ENCODE data around the gene DDX17.

DDX17 gene

DNA sequence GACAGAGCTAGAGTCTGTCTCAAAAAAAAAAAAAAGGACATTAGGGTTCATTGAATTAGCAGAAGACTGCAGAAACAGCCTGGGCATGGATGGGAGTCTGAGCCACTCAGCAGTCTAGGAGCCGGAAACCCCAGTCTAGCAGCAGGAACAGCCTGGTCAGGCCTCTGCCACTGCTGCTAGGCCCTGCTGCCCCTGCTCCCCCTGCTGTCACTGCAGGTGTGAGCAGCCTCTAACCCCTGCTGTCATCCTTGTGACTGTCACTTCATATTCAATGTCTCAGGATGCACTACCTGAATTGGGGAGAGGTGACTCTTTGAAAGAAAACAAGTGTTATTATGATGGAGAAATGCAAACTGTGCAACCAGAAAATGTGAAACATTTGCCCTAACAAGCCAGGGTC, 7.0 kb upstream of the DDX17 start:
- H3K4me1 ChIP-seq: no peaks in the 10 kb centered on the region
- H3K36me3 ChIP-seq: no peaks in the 10 kb centered on the region
- DNase-seq: no peak
- no peak overlapping the region for H3K4me3 ChIP-seq
- no peaks in the 10 kb centered on the region for H3K27me3 ChIP-seq
- TF ChIP-seq, protein P1, sequence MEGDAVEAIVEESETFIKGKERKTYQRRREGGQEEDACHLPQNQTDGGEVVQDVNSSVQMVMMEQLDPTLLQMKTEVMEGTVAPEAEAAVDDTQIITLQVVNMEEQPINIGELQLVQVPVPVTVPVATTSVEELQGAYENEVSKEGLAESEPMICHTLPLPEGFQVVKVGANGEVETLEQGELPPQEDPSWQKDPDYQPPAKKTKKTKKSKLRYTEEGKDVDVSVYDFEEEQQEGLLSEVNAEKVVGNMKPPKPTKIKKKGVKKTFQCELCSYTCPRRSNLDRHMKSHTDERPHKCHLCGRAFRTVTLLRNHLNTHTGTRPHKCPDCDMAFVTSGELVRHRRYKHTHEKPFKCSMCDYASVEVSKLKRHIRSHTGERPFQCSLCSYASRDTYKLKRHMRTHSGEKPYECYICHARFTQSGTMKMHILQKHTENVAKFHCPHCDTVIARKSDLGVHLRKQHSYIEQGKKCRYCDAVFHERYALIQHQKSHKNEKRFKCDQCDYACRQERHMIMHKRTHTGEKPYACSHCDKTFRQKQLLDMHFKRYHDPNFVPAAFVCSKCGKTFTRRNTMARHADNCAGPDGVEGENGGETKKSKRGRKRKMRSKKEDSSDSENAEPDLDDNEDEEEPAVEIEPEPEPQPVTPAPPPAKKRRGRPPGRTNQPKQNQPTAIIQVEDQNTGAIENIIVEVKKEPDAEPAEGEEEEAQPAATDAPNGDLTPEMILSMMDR (IDR thresholded peaks at IDR 0.05): no peak
- H3K9me3 ChIP-seq: no peaks in the 10 kb centered on the region
- intact Hi-C loops (cut with DNase I; ENCODE audit: low total_unique reads): no loop called here
- H3K27ac ChIP-seq: no peak overlapping the region

DNA sequence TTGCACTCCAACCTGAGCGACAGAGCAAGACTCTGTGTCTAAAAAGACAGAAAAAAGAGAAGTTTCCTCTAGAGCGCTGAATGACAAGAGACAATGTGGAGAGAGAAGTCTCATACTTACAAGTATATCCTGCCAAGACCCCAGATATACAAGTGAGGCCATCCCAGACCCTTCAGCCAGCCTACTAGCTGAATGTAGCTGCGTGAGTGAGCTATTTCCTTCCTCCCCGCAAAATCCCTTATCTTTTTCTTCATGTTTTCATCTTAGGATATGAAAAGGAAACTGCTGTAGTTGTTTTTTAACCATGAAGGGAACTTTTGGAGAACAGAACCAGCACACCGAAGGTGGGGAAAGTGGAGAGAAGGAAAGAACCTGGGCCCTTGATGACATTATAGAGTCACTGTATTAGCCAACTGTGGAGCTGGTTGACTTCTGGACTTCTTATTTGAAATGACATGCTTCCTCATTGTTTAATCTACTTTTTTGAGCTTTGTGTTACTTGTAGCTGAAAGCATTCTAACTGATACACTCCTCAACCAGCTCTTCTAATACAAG, 4.4 kb upstream of the DDX17 start:
- Histone ChIP-seq H3K9me3 (no peaks in the 10 kb centered on the region), H3K4me3 (no peak overlapping the region), H3K36me3 (no peaks in the 10 kb centered on the region), H3K27me3 (no peaks in the 10 kb centered on the region), H3K4me1 (peaks cover 0 to 8% (median 0%) of the 10 kb centered on the region in 4 donors), H3K27ac (no peak overlapping the region)
- no peak for DNase-seq
- intact Hi-C loops (cut with DNase I; ENCODE audit: low total_unique reads): no loop called here
- TF ChIP-seq, protein P1 (IDR thresholded peaks at IDR 0.05): no peak

DNA sequence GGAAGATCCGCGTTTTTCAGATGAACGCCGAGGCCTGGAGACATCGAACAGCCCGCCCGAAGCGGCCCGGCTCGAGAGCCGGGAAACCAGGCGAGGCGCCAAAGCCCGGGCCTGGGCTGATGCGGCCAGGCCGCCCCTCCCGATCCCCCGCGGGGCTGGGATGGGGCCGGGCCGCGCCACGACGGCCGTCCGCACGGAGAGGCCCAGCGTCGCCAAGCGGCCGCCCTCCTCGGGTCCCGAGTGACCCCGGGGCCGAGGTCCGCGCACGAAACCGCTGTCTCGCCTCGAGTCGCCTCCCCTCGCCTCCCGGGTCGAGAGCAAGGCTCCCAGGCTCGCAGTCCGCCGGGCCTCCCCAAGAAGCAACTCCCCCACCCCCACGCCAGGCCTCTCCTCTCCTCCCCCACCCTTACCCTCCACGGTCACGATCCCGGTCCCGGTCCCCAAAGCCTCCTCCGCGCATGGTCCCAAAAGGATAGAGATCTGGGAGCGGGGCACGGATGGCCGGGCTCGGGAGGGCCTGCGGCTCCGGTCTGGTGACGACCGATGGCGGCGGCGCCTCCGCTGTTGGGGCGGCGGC, 482 bp downstream of the DDX17 start:
- Histone ChIP-seq H3K36me3 (peaks cover 4 to 12% (median 9%) of the 10 kb centered on the region in 3 donors), H3K4me3 (peak overlapping the region; percentile 83 to 97), H3K27ac (peak overlapping the region; percentile 99 to 100), H3K27me3 (no peaks in the 10 kb centered on the region), H3K9me3 (no peaks in the 10 kb centered on the region), H3K4me1 (peaks cover 0 to 47% (median 23%) of the 10 kb centered on the region in 4 donors)
- TF ChIP-seq, protein P1 (IDR thresholded peaks at IDR 0.05): no peak
- intact Hi-C loops (cut with DNase I; ENCODE audit: low total_unique reads): loop anchor here (2.0 to 5.0 kb wide), 2 partner anchors 65 to 438 kb away; partner anchors contain the start of gene DMC1
- peak; percentile 70 to 91 for DNase-seq

DNA sequence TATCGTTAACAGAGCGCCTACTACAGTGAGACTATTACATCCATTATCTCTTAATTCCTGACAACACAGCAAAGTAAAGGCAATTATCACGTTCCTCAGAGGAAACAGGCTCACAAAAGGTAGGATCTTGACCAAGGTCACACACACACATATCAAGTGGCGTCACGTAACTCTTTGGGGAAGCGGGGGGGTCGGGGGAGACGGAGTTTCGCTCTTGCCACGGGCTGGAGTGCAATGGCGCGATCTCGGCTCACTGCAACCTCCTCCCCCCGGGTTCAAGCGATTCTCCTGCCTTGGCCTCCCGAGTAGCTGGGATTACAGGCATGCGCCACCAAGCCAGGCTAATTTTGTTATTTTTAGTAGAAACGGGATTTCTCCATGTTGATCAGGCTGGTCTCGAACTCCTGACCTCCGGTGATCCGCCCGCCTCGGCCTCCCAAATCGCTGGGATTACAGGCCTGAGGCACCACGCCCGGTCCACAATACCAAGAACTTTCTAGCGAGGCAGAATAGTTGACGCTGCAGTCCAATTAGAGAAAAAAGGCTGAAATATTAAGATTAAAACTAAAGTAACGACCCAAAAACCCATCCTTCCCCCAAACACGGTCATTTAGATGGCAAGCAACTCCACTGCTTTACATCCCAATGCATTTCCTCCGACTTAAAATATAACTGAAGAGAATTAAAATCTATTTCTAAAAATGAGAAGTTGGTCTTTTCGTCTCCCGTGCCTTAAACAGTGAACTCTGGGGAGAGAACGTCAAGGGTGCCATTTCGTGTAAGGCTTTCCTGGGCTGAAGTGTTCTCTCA, 1.2 kb downstream of the DDX17 start:
- peak; percentile 57 to 69 for DNase-seq

DNA sequence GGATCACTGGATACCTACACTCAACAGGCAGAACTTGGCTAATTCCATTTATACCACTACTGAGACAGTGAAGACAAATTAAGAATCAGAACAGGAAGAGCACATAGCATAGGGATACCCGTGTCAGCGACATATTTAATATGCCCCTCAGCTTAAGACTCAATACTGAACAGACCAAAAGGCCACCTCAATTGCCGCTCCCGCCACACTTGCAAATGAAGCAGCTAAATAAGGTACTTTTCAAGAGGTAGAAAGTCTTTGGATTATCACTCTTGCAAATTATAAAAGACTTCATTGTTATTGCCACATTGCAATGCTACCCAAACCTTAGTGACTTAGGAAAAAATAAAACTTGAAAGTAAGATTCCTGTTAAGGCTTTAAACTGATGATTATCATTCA, 3.1 kb downstream of the DDX17 start:
- no peaks in the 10 kb centered on the region for H3K9me3 ChIP-seq
- TF ChIP-seq, protein P1 (IDR thresholded peaks at IDR 0.05): no peak
- H3K27ac ChIP-seq: peak overlapping the region in 1 of 2 donors; percentile 99
- H3K36me3 ChIP-seq: peaks cover 29 to 38% (median 34%) of the 10 kb centered on the region in 3 donors
- H3K27me3 ChIP-seq: no peaks in the 10 kb centered on the region
- peak overlapping the region; percentile 83 to 97 for H3K4me3 ChIP-seq
- DNase-seq: no peak
- intact Hi-C loops (cut with DNase I; ENCODE audit: low total_unique reads): no loop called here
- H3K4me1 ChIP-seq: peaks cover 0 to 68% (median 29%) of the 10 kb centered on the region in 4 donors

More for the DNA sequence above, 1.2 kb downstream of the DDX17 start:
- TF ChIP-seq, protein P1 (IDR thresholded peaks at IDR 0.05): no peak
- Histone ChIP-seq H3K27ac (peak overlapping the region; percentile 99 to 100), H3K27me3 (no peaks in the 10 kb centered on the region), H3K4me3 (peak overlapping the region; percentile 83 to 97), H3K36me3 (peaks cover 10 to 19% (median 15%) of the 10 kb centered on the region in 3 donors), H3K9me3 (no peaks in the 10 kb centered on the region), H3K4me1 (peaks cover 0 to 52% (median 23%) of the 10 kb centered on the region in 4 donors)
- intact Hi-C loops (cut with DNase I; ENCODE audit: low total_unique reads): loop anchor here (5.0 kb wide), 1 partner anchor 438 kb away; no protein-coding TSS in a partner anchor

Measured in tibial artery (tissue), 4 donors.